Gastroesophageal sphincter (tissue), 3 donors: ENCODE results near the gene PLAGL1.

Source experiments
- CTCF ChIP-seq, 4 experiments: fragments of 200-600 bp in 2 of 4; fragments of 450-650 bp in 2 of 4; sonication (generic) in 1 of 4; IDR thresholded peaks; one replicate each; pipeline ENCODE4 v1.5.1; 2017 to 2019; ENCODE audit warnings: antibody characterized with exemption in 4 of 4, mild to moderate bottlenecking in 2 of 4, moderate library complexity in 2 of 4
- EP300 ChIP-seq: sonication (generic); formaldehyde crosslinking; IDR thresholded peaks from one replicate; pipeline ENCODE4 v1.6.1; 2017; ENCODE audit warnings: antibody characterized with exemption, mild to moderate bottlenecking

GRCh38 chr6:143964674-143965081 is 43.4 kb downstream of the PLAGL1 start:
- TF ChIP-seq EP300 (no peak), CTCF (IDR thresholded peaks at IDR 0.05) (no peak)
